Chondrocyte (in vitro differentiated cells): ENCODE measurements around the gene GYPA. TPM values are rescaled to one million over a fixed set of nuclear protein-coding genes. Genes with fewer than 3 reads are reported as not detected.
"Not testable (repeated sequence)": the region's sequence is repeated elsewhere in the genome, so short reads cannot be mapped to it uniquely, and the experiment has no call there.

ENCODE experiments used
- DNase-seq: peaks from one replicate; pipeline ENCODE4 v3.0.0; 2021; ENCODE audit warnings: mixed read lengths, low spot score
- H3K27ac Mint-ChIP-seq: one replicate; pipeline ENCODE4 v1.8.0; 2021; ENCODE audit warnings: mild to moderate bottlenecking, moderate library complexity, mixed read lengths; ENCODE audit not compliant: unreplicated experiment
- H3K27me3 Mint-ChIP-seq: 2 replicates; pipeline ENCODE4 v1.8.0; 2021; ENCODE audit warnings: low read depth, mixed read lengths
- H3K36me3 Mint-ChIP-seq: 2 replicates; pipeline ENCODE4 v1.8.0; 2021; ENCODE audit warnings: low read depth, mixed read lengths
- H3K4me1 Mint-ChIP-seq: 2 replicates; pipeline ENCODE4 v1.8.0; 2021; ENCODE audit warnings: low read depth, mild to moderate bottlenecking, mixed read lengths
- H3K4me3 Mint-ChIP-seq: one replicate; pipeline ENCODE4 v1.8.0; 2021; ENCODE audit warnings: mild to moderate bottlenecking, moderate library complexity, mixed read lengths; ENCODE audit not compliant: unreplicated experiment
- H3K9me3 Mint-ChIP-seq: 2 replicates; pipeline ENCODE4 v1.8.0; 2021; ENCODE audit warnings: low read depth, mixed read lengths
- long read RNA-seq: library from polyadenylated mRNA; stranded (forward); transcript quantifications from one replicate; pipeline ENCODE4 v2.0.0, GENCODE V29; 2021
- total RNA-seq: library from RNA; stranded (reverse); gene quantifications from 3 replicates; pipeline ENCODE4 v1.2.1, GENCODE V29; 2021
- TF ChIP-seq, protein P1 (sequence below): fragments of 200-600 bp; sonication (generic); IDR thresholded peaks from 2 replicates; pipeline ENCODE4 v1.5.0; 2021; ENCODE audit warnings: antibody characterized with exemption, mild to moderate bottlenecking, moderate library complexity

Gene GYPA
- total RNA-seq, result not detected in 3 replicates
- long read RNA-seq, result 0 reads

DNA sequence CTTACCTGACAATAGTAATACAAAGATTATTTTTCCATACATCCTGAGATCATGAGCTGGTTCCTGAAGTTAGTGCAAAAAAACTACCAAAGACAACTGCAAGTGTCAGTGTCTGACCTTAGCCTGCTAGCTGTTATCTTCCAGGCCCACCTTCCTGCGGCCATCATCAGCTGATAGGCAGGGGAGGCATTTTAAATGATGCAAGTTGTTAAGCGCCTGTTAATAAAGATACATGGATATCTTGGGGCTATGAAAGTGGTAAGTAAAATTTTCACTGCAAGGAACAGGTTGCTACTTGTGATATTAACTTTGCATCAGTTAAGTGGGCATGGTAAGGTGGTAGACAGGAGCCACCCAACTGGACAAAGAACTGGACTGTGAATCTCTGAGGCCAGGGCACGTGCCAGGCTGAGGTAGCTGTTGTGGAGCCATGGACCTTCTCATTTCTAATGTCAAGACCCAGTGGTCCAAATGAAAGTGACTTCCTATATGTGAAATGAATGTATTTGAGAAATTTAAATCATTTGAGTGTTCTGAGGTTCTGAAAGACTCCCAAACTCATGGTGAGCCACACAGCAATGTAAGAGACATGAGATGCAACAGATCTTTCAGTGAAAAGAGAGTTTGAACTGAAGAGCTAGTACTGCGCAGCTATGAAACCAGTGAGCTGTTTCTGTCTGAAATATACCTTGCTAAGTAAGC lies at the start of gene GYPA:
TSS of gene GYPA (minus strand) at position 125 of the 702 bp plus-strand sequence. CDS start at position 42, 83 bp downstream.
- not testable (repeated sequence) for H3K36me3 Mint-ChIP-seq, DNase-seq, H3K4me3 Mint-ChIP-seq, H3K4me1 Mint-ChIP-seq, H3K27ac Mint-ChIP-seq, H3K9me3 Mint-ChIP-seq
- peaks cover 11% of the 10 kb centered on the region for H3K27me3 Mint-ChIP-seq

DNA sequence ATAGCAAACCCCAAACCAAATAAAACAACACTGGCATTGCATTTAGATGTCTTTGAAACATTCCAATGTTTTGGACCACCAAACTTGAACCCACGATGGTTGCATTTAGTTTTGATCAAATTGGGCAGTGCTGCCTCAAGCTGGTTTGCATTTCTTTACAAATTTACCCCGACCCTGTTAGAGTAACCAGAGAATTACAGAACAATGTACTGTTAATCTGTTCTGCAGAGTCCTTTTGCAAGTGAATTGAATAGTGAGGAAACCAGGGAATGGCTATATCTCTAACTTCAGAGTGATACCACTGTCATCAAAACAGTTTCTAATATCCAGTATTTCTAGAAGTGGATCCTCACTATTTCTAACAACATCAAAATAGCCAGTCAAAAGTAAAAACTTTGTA lies 49.5 kb upstream of the GYPA start:
- DNase-seq, result no peak
- H3K4me1 Mint-ChIP-seq, result no peaks in the 10 kb centered on the region
- peaks cover 3% of the 10 kb centered on the region for H3K9me3 Mint-ChIP-seq
- peaks cover 1% of the 10 kb centered on the region for H3K27me3 Mint-ChIP-seq
- no peak overlapping the region for H3K27ac Mint-ChIP-seq
- TF ChIP-seq, protein P1, sequence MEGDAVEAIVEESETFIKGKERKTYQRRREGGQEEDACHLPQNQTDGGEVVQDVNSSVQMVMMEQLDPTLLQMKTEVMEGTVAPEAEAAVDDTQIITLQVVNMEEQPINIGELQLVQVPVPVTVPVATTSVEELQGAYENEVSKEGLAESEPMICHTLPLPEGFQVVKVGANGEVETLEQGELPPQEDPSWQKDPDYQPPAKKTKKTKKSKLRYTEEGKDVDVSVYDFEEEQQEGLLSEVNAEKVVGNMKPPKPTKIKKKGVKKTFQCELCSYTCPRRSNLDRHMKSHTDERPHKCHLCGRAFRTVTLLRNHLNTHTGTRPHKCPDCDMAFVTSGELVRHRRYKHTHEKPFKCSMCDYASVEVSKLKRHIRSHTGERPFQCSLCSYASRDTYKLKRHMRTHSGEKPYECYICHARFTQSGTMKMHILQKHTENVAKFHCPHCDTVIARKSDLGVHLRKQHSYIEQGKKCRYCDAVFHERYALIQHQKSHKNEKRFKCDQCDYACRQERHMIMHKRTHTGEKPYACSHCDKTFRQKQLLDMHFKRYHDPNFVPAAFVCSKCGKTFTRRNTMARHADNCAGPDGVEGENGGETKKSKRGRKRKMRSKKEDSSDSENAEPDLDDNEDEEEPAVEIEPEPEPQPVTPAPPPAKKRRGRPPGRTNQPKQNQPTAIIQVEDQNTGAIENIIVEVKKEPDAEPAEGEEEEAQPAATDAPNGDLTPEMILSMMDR, result no peak
- no peak overlapping the region for H3K4me3 Mint-ChIP-seq
- no peaks in the 10 kb centered on the region for H3K36me3 Mint-ChIP-seq

GRCh38 chr4:144189121-144189520 lies 48.6 kb upstream of the GYPA start:
- DNase-seq, result no peak
- H3K36me3 Mint-ChIP-seq, result no peaks in the 10 kb centered on the region
- TF ChIP-seq, protein P1, result no peak
- H3K4me1 Mint-ChIP-seq, result no peaks in the 10 kb centered on the region
- H3K9me3 Mint-ChIP-seq, result no peaks in the 10 kb centered on the region
- H3K4me3 Mint-ChIP-seq, result no peak overlapping the region
- H3K27ac Mint-ChIP-seq, result no peak overlapping the region
- H3K27me3 Mint-ChIP-seq, result no peaks in the 10 kb centered on the region

- H3K4me1 Mint-ChIP-seq, result no peaks in the 10 kb centered on the region
- no peak for DNase-seq
- TF ChIP-seq, protein P1, result no peak
- H3K9me3 Mint-ChIP-seq, result peaks cover 4% of the 10 kb centered on the region
- no peak overlapping the region for H3K4me3 Mint-ChIP-seq
- no peak overlapping the region for H3K27ac Mint-ChIP-seq
- H3K27me3 Mint-ChIP-seq, result no peaks in the 10 kb centered on the region
- H3K36me3 Mint-ChIP-seq, result no peaks in the 10 kb centered on the region
Observed at GRCh38 chr4:144185086-144185485, 44.6 kb upstream of the GYPA start.

DNA sequence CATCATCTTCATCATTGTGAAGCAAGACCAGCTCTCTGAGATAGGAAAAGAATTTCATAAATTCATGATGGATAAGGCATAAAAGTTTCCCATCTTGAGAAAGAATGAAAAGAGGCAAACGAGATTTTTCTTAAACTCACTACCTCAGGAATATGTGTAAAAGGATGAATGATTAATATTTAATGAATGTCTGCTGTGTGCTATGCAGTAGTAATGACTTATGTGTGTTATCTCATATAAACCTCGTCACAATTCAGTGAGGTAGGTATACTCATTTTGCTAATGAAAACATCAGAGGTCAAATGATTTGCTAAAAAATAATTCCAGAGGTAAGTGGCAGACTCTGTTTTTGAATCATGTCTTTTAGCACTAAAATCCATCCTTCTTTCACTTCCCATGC lies 42.6 kb upstream of the GYPA start:
- Mint-ChIP-seq H3K36me3 (no peaks in the 10 kb centered on the region), H3K4me3 (no peak overlapping the region), H3K27ac (no peak overlapping the region), H3K27me3 (no peaks in the 10 kb centered on the region), H3K4me1 (peaks cover 14% of the 10 kb centered on the region), H3K9me3 (peaks cover 4% of the 10 kb centered on the region)
- DNase-seq, result no peak
- TF ChIP-seq, protein P1, result no peak

- TF ChIP-seq, protein P1, result no peak
- Mint-ChIP-seq H3K9me3 (peaks cover 4% of the 10 kb centered on the region), H3K4me3 (no peak overlapping the region), H3K27me3 (no peaks in the 10 kb centered on the region), H3K27ac (no peak overlapping the region), H3K4me1 (peaks cover 29% of the 10 kb centered on the region), H3K36me3 (no peaks in the 10 kb centered on the region)
- DNase-seq, result no peak
Observed at GRCh38 chr4:144181391-144181790, 40.9 kb upstream of the GYPA start.
